Keratinocyte (primary cell): Measurements from ENCODE around the gene FHOD1. TPM values are rescaled to one million over a fixed set of nuclear protein-coding genes. Genes with fewer than 3 reads are reported as not detected.

ENCODE experiments used
- DNase-seq: peaks from one replicate; pipeline ENCODE4 v3.0.0-alpha.2; 2011; ENCODE audit warnings: low read depth, missing footprints, low spot score
- FAIRE-seq: peaks from 2 replicates; lab custom pipeline; 2011; peaks lifted over from hg19 to GRCh38; lab: Jason Lieb, UNC
- H2AFZ ChIP-seq: 2 replicates; pipeline ENCODE4 v1.6.0; 2012; ENCODE audit warnings: low read length, control low read depth, inconsistent platforms; ENCODE audit not compliant: control insufficient read depth
- H3K27ac ChIP-seq: 2 replicates; pipeline ENCODE4 v1.5.1; 2011; ENCODE audit warnings: low read length; ENCODE audit not compliant: control insufficient read depth, insufficient read depth
- H3K27me3 ChIP-seq: 3 replicates; pipeline ENCODE4 v1.6.0; 2011; ENCODE audit warnings: low read length; ENCODE audit not compliant: control insufficient read depth, insufficient read depth; ENCODE audit errors: extremely low read depth
- H3K36me3 ChIP-seq, 2 experiments: 2 replicates in 1 of 2; 3 replicates in 1 of 2; pipeline ENCODE4 v1.5.1; 2011; ENCODE audit warnings: low read length in 2 of 2, mild to moderate bottlenecking in 1 of 2; ENCODE audit not compliant: control insufficient read depth in 2 of 2, insufficient read depth in 2 of 2; ENCODE audit errors: extremely low read depth in 1 of 2
- H3K4me1 ChIP-seq: 3 replicates; pipeline ENCODE4 v1.5.1; 2011; ENCODE audit warnings: low read length; ENCODE audit not compliant: control insufficient read depth, insufficient read depth; ENCODE audit errors: extremely low read depth
- H3K4me2 ChIP-seq: 3 replicates; pipeline ENCODE4 v1.6.0; 2011; ENCODE audit warnings: low read depth, low read length; ENCODE audit not compliant: control insufficient read depth, insufficient read depth; ENCODE audit errors: extremely low read depth
- H3K4me3 ChIP-seq, 3 experiments: fragments of 200-600 bp in 1 of 3; sonication (generic) in 1 of 3; 2 replicates in 2 of 3; 3 replicates in 1 of 3; pipeline ENCODE4 v1.5.1; 2011 to 2016; ENCODE audit warnings: low read length in 3 of 3, mild to moderate bottlenecking in 3 of 3, control low read depth in 2 of 3, inconsistent platforms in 1 of 3, low read depth in 1 of 3, mixed read lengths in 1 of 3, mixed run types in 1 of 3, moderate library complexity in 1 of 3; ENCODE audit not compliant: control insufficient read depth in 2 of 3, insufficient read depth in 2 of 3; ENCODE audit errors: extremely low read depth in 1 of 3
- H3K79me2 ChIP-seq: 2 replicates; pipeline ENCODE4 v1.6.0; 2012; ENCODE audit warnings: low read length; ENCODE audit not compliant: control insufficient read depth, insufficient read depth
- H3K9ac ChIP-seq: 3 replicates; pipeline ENCODE4 v1.6.0; 2011; ENCODE audit warnings: low read length; ENCODE audit not compliant: control insufficient read depth, insufficient read depth; ENCODE audit errors: extremely low read depth
- H3K9me1 ChIP-seq: 3 replicates; pipeline ENCODE4 v1.6.0; 2011; ENCODE audit warnings: low read length; ENCODE audit not compliant: control insufficient read depth, insufficient read depth; ENCODE audit errors: extremely low read depth
- H3K9me3 ChIP-seq: 2 replicates; pipeline ENCODE4 v1.5.1; 2012; ENCODE audit warnings: low read depth, low read length; ENCODE audit not compliant: control insufficient read depth
- H4K20me1 ChIP-seq: 3 replicates; pipeline ENCODE4 v1.6.0; 2011; ENCODE audit warnings: low read length; ENCODE audit not compliant: control insufficient read depth, insufficient read depth; ENCODE audit errors: extremely low read depth
- CTCF ChIP-seq, 3 experiments: IDR thresholded peaks in 1 of 3; conservative IDR thresholded peaks in 1 of 3; optimal IDR thresholded peaks in 1 of 3; 2 replicates in 2 of 3; 3 replicates in 1 of 3; pipeline versions ENCODE3 to v1.5.1; 2011; ENCODE audit warnings: low read length in 3 of 3, mild to moderate bottlenecking in 3 of 3, moderate library complexity in 2 of 3, control low read depth in 1 of 3, inconsistent platforms in 1 of 3; ENCODE audit not compliant: insufficient read depth in 2 of 3; ENCODE audit errors: extremely low read depth in 1 of 3
- EZH2 ChIP-seq: IDR thresholded peaks from one replicate; pipeline ENCODE4 v1.6.1; 2012; ENCODE audit warnings: inconsistent platforms, mild to moderate bottlenecking, low read length, moderate library complexity
- dilution Hi-C: fragments of 300-500 bp; cut with MboI; formaldehyde crosslinking; loops from one replicate; pipeline ENCODE4 v1.7.0; 2020; ENCODE audit warnings: low sequenced_read_pairs; ENCODE audit not compliant: extremely low pct_ligation_motif_present
- polyA plus RNA-seq, 5 experiments: library from polyadenylated mRNA; depleted of rRNA in 3 of 5; stranded (reverse) in 3 of 5; stranded (forward) in 1 of 5; unstranded in 1 of 5; fragments of >200 nt; gene quantifications; 1 replicate in 1 of 5; 2 replicates in 3 of 5; 3 replicates in 1 of 5; pipeline versions ENCODE4 v1.2.1 to v1.2.3, GENCODE V29; 2011 to 2012; ENCODE audit warnings: missing spikeins in 2 of 5, low read depth in 1 of 5, low replicate concordance in 1 of 5

FHOD1 gene
- polyA plus RNA-seq, 1 donor (not counting 4 experiments of a cell fraction or from before 2014, with no cell fraction given), result 29.4 TPM

- H3K4me2 ChIP-seq, result no peak overlapping the region
- no peak overlapping the region for H3K27ac ChIP-seq
- no peaks in the 10 kb centered on the region for H3K36me3 ChIP-seq
- no peak for TF ChIP-seq CTCF (optimal IDR thresholded peaks at IDR 0.05 in 1 of 3, IDR thresholded peaks at IDR 0.05 in 1 of 3, conservative IDR thresholded peaks at IDR 0.05 in 1 of 3; ENCODE audit: extremely low read depth in 1 of 3, insufficient read depth in 2 of 3, low read length in 3 of 3)
- TF ChIP-seq EZH2, result no peak
- no peaks in the 10 kb centered on the region for H3K9me3 ChIP-seq
- peaks cover 50% of the 10 kb centered on the region for H3K27me3 ChIP-seq
- H3K4me1 ChIP-seq, result peaks cover 20% of the 10 kb centered on the region
- no peak overlapping the region for H3K9ac ChIP-seq
- no peak overlapping the region for H3K4me3 ChIP-seq
- no peaks in the 10 kb centered on the region for H3K79me2 ChIP-seq
- no peak overlapping the region for H2AFZ ChIP-seq
- no peaks in the 10 kb centered on the region for H4K20me1 ChIP-seq
- dilution Hi-C loops, result no loop called here
- FAIRE-seq, result no peak
- H3K9me1 ChIP-seq, result no peaks in the 10 kb centered on the region
- no peak for DNase-seq
Measured at GRCh38 chr16:67281536-67282446, 34.5 kb upstream of the FHOD1 start.

- DNase-seq (no peak), FAIRE-seq (no peak)
- Histone ChIP-seq H3K9me3 (no peaks in the 10 kb centered on the region), H3K4me3 (no peak overlapping the region), H2AFZ (no peak overlapping the region), H4K20me1 (no peaks in the 10 kb centered on the region), H3K4me1 (peaks cover 23% of the 10 kb centered on the region), H3K4me2 (no peak overlapping the region), H3K9me1 (no peaks in the 10 kb centered on the region), H3K27me3 (peaks cover 50% of the 10 kb centered on the region), H3K9ac (no peak overlapping the region), H3K36me3 (no peaks in the 10 kb centered on the region), H3K27ac (no peak overlapping the region), H3K79me2 (no peaks in the 10 kb centered on the region)
- TF ChIP-seq CTCF (optimal IDR thresholded peaks at IDR 0.05 in 1 of 3, IDR thresholded peaks at IDR 0.05 in 1 of 3, conservative IDR thresholded peaks at IDR 0.05 in 1 of 3; ENCODE audit: extremely low read depth in 1 of 3, insufficient read depth in 2 of 3, low read length in 3 of 3) (no peak), EZH2 (no peak)
- dilution Hi-C loops, result no loop called here
Measured at GRCh38 chr16:67280090-67281015, 33.1 kb upstream of the FHOD1 start.
